ENCODE measurements around the gene PPM1G. TPM values are rescaled to one million over a fixed set of nuclear protein-coding genes. Genes with fewer than 3 reads are reported as not detected.

Gene PPM1G
- total RNA-seq, 1 donor: 31.6 TPM

GRCh38 chr2:27347641-27348040 lies 61.8 kb downstream of the PPM1G start:
- Histone ChIP-seq H3K27me3 (ENCODE audit: insufficient read depth, low read length) (no peaks in the 10 kb centered on the region), H3K4me1 (ENCODE audit: insufficient read depth, low read length) (peaks cover 10% of the 10 kb centered on the region)

GRCh38 chr2:27336173-27336572 lies 73.2 kb downstream of the PPM1G start:
- H3K9me3 ChIP-seq (ENCODE audit: low read depth, low read length): no peaks in the 10 kb centered on the region
- H3K4me3 ChIP-seq (ENCODE audit: low read length): no peak overlapping the region
- H3K27me3 ChIP-seq (ENCODE audit: insufficient read depth, low read length): no peaks in the 10 kb centered on the region
- no peaks in the 10 kb centered on the region for H3K4me1 ChIP-seq (ENCODE audit: insufficient read depth, low read length)

More at GRCh38 chr2:27347641-27348040, 61.8 kb downstream of the PPM1G start:
- Histone ChIP-seq H3K4me3 (ENCODE audit: low read length) (no peak overlapping the region), H3K9me3 (ENCODE audit: low read depth, low read length) (no peaks in the 10 kb centered on the region)

GRCh38 chr2:27335311-27335710 lies 74.1 kb downstream of the PPM1G start:
- no peak overlapping the region for H3K4me3 ChIP-seq (ENCODE audit: low read length)
- no peaks in the 10 kb centered on the region for H3K27me3 ChIP-seq (ENCODE audit: insufficient read depth, low read length)
- H3K9me3 ChIP-seq (ENCODE audit: low read depth, low read length): no peaks in the 10 kb centered on the region
- H3K4me1 ChIP-seq (ENCODE audit: insufficient read depth, low read length): no peaks in the 10 kb centered on the region

Other genes starting within 250 kb of the PPM1G start
- 96.4 TPM for gene ATRAID, start 197.6 kb downstream of the PPM1G start, total RNA-seq
- 48.4 TPM for gene SLC5A6, start 197.3 kb downstream of the PPM1G start, total RNA-seq
- gene CAD, start 192.2 kb downstream of the PPM1G start, total RNA-seq: 5.7 TPM
- gene SLC30A3, start 146.5 kb downstream of the PPM1G start, total RNA-seq: not detected
- gene DNAJC5G, start 134.2 kb downstream of the PPM1G start, total RNA-seq: not detected
- gene TRIM54, start 127.2 kb downstream of the PPM1G start, total RNA-seq: not detected
- gene UCN, start 101.1 kb downstream of the PPM1G start, total RNA-seq: not detected
- 30.5 TPM for gene MPV17, start 86.5 kb downstream of the PPM1G start, total RNA-seq
- gene GTF3C2, start 52.8 kb downstream of the PPM1G start, total RNA-seq: 45.0 TPM
- gene EIF2B4, start 39.3 kb downstream of the PPM1G start, total RNA-seq: 8.8 TPM
- gene SNX17, start 39.0 kb downstream of the PPM1G start, total RNA-seq: 54.8 TPM
- 11.5 TPM for gene ZNF513, start 28.9 kb downstream of the PPM1G start, total RNA-seq
- gene NRBP1, start 19.0 kb upstream of the PPM1G start, total RNA-seq: 126 TPM
- 0.52 TPM for gene KRTCAP3, start 32.8 kb upstream of the PPM1G start, total RNA-seq
- 5.9 TPM for gene IFT172, start 80.2 kb upstream of the PPM1G start, total RNA-seq
- gene FNDC4, start 85.6 kb upstream of the PPM1G start, total RNA-seq: 0.10 TPM
- gene GCKR, start 87.2 kb upstream of the PPM1G start, total RNA-seq: not detected
- 12.8 TPM for gene ZNF512, start 173.5 kb upstream of the PPM1G start, total RNA-seq
- gene CCDC121, start 219.4 kb upstream of the PPM1G start, total RNA-seq: 0.84 TPM
- gene GPN1, start 219.5 kb upstream of the PPM1G start, total RNA-seq: 25.8 TPM

All from mononuclear cell (primary cell).